Body of pancreas (tissue), 4 donors: ENCODE measurements around the gene CALHM4.

Source experiments
- CTCF ChIP-seq, 7 experiments: fragments of 450-650 bp in 4 of 7; fragments of 200-600 bp in 3 of 7; sonication (generic) in 3 of 7; IDR thresholded peaks; one replicate each; pipeline ENCODE4 v1.5.1; 2016 to 2019; ENCODE audit warnings: antibody characterized with exemption in 7 of 7
- POLR2A ChIP-seq, 3 donors: fragments of 450-650 bp; IDR thresholded peaks; one replicate each; pipeline ENCODE4 v1.6.1; 2016; ENCODE audit warnings: antibody characterized with exemption in 3 of 3, mild to moderate bottlenecking in 2 of 3

GRCh38 chr6:116562019-116562403, 8.5 kb downstream of the CALHM4 start:
- TF ChIP-seq POLR2A (IDR thresholded peaks at IDR 0.05) = no peak
- TF ChIP-seq CTCF (IDR thresholded peaks at IDR 0.05) = no peak
